A549 (cell line): ENCODE measurements around the gene RAP1A.

Source experiments
- JUNB ChIP-seq: fragments of >200 bp; sonication (Bioruptor Twin); formaldehyde crosslinking; IDR thresholded peaks from 2 replicates; pipeline ENCODE4 v1.6.1; 2016
- MAFK ChIP-seq: fragments of 450-650 bp; IDR thresholded peaks from 2 replicates; pipeline ENCODE4 v1.6.1; 2014; ENCODE audit not compliant: partially characterized antibody
- TF ChIP-seq, protein P1 (sequence below): fragments of >200 bp; sonication (Bioruptor Twin); formaldehyde crosslinking; IDR thresholded peaks from 3 replicates; pipeline ENCODE4 v1.5.1; 2016
- TF ChIP-seq, protein P2 (sequence below): fragments of 250-450 bp; sonication (Bioruptor Pico); IDR thresholded peaks from 2 replicates; pipeline ENCODE4 v1.5.0; 2021; ENCODE audit warnings: mild to moderate bottlenecking, moderate library complexity, borderline replicate concordance

- no peak for TF ChIP-seq MAFK
- TF ChIP-seq, protein P1, sequence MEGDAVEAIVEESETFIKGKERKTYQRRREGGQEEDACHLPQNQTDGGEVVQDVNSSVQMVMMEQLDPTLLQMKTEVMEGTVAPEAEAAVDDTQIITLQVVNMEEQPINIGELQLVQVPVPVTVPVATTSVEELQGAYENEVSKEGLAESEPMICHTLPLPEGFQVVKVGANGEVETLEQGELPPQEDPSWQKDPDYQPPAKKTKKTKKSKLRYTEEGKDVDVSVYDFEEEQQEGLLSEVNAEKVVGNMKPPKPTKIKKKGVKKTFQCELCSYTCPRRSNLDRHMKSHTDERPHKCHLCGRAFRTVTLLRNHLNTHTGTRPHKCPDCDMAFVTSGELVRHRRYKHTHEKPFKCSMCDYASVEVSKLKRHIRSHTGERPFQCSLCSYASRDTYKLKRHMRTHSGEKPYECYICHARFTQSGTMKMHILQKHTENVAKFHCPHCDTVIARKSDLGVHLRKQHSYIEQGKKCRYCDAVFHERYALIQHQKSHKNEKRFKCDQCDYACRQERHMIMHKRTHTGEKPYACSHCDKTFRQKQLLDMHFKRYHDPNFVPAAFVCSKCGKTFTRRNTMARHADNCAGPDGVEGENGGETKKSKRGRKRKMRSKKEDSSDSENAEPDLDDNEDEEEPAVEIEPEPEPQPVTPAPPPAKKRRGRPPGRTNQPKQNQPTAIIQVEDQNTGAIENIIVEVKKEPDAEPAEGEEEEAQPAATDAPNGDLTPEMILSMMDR, result no peak
- TF ChIP-seq, protein P2, sequence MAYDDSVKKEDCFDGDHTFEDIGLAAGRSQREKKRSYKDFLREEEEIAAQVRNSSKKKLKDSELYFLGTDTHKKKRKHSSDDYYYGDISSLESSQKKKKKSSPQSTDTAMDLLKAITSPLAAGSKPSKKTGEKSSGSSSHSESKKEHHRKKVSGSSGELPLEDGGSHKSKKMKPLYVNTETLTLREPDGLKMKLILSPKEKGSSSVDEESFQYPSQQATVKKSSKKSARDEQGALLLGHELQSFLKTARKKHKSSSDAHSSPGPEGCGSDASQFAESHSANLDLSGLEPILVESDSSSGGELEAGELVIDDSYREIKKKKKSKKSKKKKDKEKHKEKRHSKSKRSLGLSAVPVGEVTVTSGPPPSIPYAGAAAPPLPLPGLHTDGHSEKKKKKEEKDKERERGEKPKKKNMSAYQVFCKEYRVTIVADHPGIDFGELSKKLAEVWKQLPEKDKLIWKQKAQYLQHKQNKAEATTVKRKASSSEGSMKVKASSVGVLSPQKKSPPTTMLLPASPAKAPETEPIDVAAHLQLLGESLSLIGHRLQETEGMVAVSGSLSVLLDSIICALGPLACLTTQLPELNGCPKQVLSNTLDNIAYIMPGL, result no peak
- TF ChIP-seq JUNB, result no peak
These were observed 43.0 kb upstream of the RAP1A start for GRCh38 chr1:111576547-111576946.
